Measurements from ENCODE around the gene FGFR3.
"Not testable (repeated sequence)": the region's sequence is repeated elsewhere in the genome, so short reads cannot be mapped to it uniquely, and the experiment has no call there.

Gene FGFR3

GRCh38 chr4:1833307-1834046, 40.4 kb downstream of the FGFR3 start:
- no peak for DNase-seq (ENCODE audit: low read depth, low spot score)
- H3K27ac ChIP-seq: no peak overlapping the region

DNA sequence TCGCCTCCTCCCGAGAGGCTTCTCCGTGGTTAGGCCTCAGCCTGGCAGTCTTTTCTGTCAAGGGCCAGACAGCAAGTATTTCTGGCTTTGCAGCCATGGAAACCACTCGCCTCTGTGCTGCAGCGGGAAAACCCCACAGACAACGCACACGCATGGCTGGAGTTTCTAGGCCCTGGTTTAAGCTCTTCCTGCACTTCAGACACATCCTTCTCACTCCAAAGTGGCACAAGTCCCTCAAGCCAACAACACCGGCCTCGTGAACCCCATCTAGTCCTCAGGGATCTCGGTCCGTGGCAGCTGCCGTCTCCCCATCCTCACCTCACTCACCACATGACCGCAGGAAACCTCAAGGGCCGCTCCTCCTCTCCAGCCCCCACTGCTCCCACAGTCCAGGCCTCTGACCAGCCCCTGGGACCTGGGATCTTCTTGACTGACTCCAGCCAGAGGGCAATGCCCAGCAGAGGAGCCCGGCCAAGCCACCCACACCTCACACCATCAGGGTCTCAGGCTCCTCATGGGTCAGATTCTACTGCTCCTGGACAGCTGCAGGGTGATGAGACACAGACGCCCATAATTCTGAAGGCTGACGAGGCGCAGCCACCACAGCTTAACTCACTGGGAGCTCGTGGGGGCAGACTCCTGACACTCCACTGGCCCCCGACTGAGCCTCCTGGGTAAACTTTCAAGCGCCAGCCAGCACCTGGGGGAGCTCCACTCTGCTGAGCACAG, 41.1 kb downstream of the FGFR3 start:
- no peak overlapping the region for H3K27ac ChIP-seq

GRCh38 chr4:1835836-1836235, 42.7 kb downstream of the FGFR3 start:
- not testable (repeated sequence) for DNase-seq (ENCODE audit: low read depth, low spot score); H3K27ac ChIP-seq

More for the DNA sequence above, 41.1 kb downstream of the FGFR3 start:
- DNase-seq (ENCODE audit: low read depth, low spot score): no peak

- no peak overlapping the region for H3K27ac ChIP-seq
These were observed 43.6 kb downstream of the FGFR3 start for GRCh38 chr4:1836650-1837049.

DNA sequence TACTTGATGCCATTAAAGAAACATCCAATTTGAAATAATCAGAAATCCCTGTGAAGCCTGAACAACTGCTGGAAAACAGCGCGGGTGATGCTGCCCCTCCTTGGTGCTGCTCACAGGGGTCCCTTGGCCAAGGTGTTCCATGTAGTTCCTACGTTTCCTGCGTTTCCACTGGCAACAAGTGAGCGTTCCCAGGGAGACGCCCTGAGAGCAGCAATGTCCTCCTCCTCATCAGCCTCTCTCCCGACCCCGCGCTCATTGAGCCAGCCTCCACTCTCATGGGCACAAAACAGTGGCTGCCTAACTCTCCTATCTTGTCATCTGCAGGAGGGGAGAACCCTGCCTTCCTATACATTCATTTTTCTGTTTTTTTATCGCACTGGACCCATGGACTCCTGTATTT, 44.0 kb downstream of the FGFR3 start:
- H3K27ac ChIP-seq: no peak overlapping the region
- no peak for DNase-seq (ENCODE audit: low read depth, low spot score)

More at GRCh38 chr4:1836650-1837049, 43.6 kb downstream of the FGFR3 start:
- DNase-seq (ENCODE audit: low read depth, low spot score): no peak

GRCh38 chr4:1839282-1839681, 46.2 kb downstream of the FGFR3 start:
- no peak for DNase-seq (ENCODE audit: low read depth, low spot score)

GRCh38 chr4:1841201-1841886, 48.3 kb downstream of the FGFR3 start:
- no peak for DNase-seq (ENCODE audit: low read depth, low spot score)
- no peak overlapping the region for H3K27ac ChIP-seq

More at GRCh38 chr4:1839282-1839681, 46.2 kb downstream of the FGFR3 start:
- no peak overlapping the region for H3K27ac ChIP-seq

- H3K27ac ChIP-seq: no peak overlapping the region
- no peak for DNase-seq (ENCODE audit: low read depth, low spot score)
These were observed 48.8 kb downstream of the FGFR3 start for GRCh38 chr4:1841887-1842210.

DNA sequence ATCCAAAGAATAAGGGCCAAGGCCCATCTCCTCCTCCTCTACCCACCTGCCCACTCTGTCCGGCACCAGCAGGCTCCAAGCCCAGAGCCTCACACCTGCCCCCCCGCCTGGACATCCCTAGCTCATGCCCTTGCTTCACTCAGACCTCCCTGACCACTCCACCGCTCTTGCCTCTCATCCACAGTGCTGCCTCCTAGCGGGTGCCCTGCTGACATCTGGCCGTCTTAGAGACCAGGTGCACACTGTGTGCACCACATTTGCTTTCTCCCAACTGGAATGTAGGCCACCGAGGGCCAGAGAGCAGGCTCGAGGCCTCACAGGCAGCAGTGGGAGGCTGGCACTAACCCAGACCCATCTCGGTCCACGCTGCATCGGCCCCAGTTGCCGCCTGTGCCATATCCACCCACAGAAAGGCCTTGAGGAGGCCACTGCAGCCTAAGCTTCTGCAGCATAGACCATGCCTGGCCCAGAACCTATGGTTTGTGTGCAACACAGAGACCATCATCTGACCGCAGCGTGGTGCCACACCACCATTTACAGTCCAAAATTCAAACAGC, 49.3 kb downstream of the FGFR3 start:
- H3K27ac ChIP-seq: no peak overlapping the region
- DNase-seq (ENCODE audit: low read depth, low spot score): no peak

GRCh38 chr4:1842993-1843448, 49.9 kb downstream of the FGFR3 start:
- DNase-seq (ENCODE audit: low read depth, low spot score): no peak

DNA sequence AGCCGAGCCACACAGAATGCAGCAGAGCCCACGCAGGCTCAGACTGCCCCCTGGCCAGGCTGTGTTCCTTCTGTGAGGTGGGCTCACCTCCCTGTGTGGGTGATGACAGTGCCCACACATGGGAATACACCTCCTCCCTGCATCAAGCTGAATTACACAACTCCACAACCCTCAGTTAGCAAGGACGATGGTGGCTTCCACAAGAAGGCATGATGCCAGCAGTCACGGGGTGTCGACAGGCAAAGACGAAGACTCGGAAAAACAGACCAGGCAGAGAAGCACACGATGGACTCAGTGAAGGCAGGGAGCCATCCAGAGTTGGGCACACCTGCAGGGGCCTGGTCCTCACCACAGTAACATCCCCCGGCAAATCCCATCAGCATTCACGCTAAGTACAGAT, 50.8 kb downstream of the FGFR3 start:
- no peak overlapping the region for H3K27ac ChIP-seq
- DNase-seq (ENCODE audit: low read depth, low spot score): no peak

More at GRCh38 chr4:1842993-1843448, 49.9 kb downstream of the FGFR3 start:
- H3K27ac ChIP-seq: no peak overlapping the region

- H3K27ac ChIP-seq; DNase-seq (ENCODE audit: low read depth, low spot score): not testable (repeated sequence)
These were observed 51.5 kb downstream of the FGFR3 start for GRCh38 chr4:1844618-1845017.

DNA sequence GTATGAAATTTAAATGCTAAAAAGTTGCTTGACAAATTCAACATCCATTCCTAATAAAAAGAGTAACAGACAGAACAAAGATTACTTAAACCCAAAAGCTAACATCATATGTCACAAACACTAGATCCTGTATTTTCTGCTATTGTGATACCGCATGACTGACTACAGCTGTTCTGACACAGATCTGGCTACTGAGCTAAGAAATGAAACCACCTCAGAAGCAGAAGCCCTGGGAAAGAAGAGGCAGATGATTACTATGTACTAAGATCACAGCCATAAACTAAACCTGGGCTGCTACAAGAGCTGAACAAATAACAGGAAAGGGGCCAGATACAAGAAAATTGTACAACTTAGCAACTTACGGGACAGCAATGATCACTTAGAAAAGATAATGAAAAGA, 53.5 kb downstream of the FGFR3 start:
- DNase-seq (ENCODE audit: low read depth, low spot score): no peak
- no peak overlapping the region for H3K27ac ChIP-seq

DNA sequence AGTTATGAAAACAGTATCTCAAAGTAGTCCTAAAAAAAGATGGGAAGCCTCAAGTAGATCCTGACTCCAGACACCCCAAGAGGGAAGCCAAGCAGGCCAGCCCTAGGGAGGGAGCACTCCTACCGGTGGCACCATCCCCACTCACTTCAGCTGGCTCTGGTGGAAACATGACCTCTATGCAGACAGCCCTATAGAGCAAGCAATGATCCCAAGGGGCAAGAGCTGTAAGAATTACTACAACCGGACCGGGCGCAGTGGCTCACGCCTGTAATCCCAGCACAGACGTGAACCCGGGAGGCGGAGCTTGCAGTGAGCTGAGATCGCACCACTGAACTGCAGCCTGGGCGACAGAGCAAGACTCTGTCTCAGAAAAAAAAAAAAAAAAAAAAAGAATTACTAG, 57.2 kb downstream of the FGFR3 start:
- DNase-seq (ENCODE audit: low read depth, low spot score): no peak
- H3K27ac ChIP-seq: no peak overlapping the region

DNA sequence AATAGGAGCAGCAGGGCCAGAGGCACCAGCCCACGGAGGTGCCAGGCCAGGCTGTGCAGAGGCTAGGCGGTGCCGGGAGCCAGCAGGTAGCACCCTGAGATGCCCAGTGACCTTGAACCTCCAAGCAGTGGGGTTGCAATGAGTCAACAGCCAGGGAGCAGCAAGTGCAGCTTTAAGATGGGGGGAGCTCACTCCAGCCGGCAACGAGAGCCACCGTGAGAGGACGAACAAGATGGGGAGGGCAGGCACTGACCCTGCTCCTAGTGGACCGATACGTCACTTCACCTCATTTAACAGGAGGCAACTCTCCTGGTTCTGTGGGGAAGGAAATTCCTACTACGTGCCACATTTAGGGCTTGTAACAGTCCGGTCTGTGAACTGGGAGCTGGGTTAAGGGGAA, 58.1 kb downstream of the FGFR3 start:
- no peak overlapping the region for H3K27ac ChIP-seq
- no peak for DNase-seq (ENCODE audit: low read depth, low spot score)

- no peak overlapping the region for H3K27ac ChIP-seq
These were observed 58.7 kb downstream of the FGFR3 start for GRCh38 chr4:1851575-1852410.

GRCh38 chr4:1852904-1853623, 60.0 kb downstream of the FGFR3 start:
- peak overlapping the region; percentile 17 for H3K27ac ChIP-seq
- DNase-seq (ENCODE audit: low read depth, low spot score): no peak

More at GRCh38 chr4:1851575-1852410, 58.7 kb downstream of the FGFR3 start:
- no peak for DNase-seq (ENCODE audit: low read depth, low spot score)

DNA sequence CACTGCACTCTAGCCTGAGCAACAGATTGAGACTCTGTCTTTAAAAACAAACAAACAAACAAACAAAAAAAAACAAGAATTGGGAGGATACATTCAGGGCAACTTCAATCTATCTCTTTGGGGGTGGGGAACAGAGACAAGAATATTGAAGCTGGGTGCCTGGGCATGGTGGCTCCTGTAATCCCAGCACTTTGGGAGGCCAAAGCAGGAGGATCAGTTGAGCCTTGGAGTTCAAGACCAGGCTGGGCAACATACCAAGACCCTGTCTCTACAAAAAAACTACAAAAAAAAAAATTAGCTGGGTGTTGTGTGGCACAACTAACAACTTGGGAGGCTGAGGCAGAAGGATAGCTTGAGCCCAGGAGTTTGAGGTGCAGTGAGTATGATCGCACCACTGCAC, 61.7 kb downstream of the FGFR3 start:
- peak overlapping the region; percentile 73 for H3K27ac ChIP-seq
- no peak for DNase-seq (ENCODE audit: low read depth, low spot score)
